Activated T-cell treated with anti-CD3 and anti-CD28 coated beads, Interleukin-2, amount 50 U/mL, for 4 hours (primary cell): ENCODE measurements around the gene S100A2. TPM values are rescaled to one million over a fixed set of nuclear protein-coding genes. Genes with fewer than 3 reads are reported as not detected.

Experiments used
- total RNA-seq, 3 donors: library from RNA; stranded (reverse); gene quantifications; one replicate each; pipeline ENCODE4 v1.2.1, GENCODE V29; 2021

Gene S100A2
- total RNA-seq, 3 donors from 2014 or later: 0.40 to 1.2 (median 0.76) TPM

Other genes starting within 250 kb of the S100A2 start
- gene PGLYRP4, start 217.0 kb downstream of the S100A2 start, total RNA-seq: not detected
- gene S100A9, start 208.0 kb downstream of the S100A2 start, total RNA-seq: under 1 TPM in 1 of 3 donors, not detected in 2; 0.38 TPM
- not detected for gene S100A12, start 190.2 kb downstream of the S100A2 start, total RNA-seq
- gene S100A8, start 174.8 kb downstream of the S100A2 start, total RNA-seq: not detected
- gene S100A7A, start 149.3 kb downstream of the S100A2 start, total RNA-seq: not detected
- not detected for gene S100A7, start 105.2 kb downstream of the S100A2 start, total RNA-seq
- gene S100A6, start 29.9 kb downstream of the S100A2 start, total RNA-seq: 100 to 1,000 TPM; 133 to 188 (median 134) TPM
- gene S100A5, start 24.9 kb downstream of the S100A2 start, total RNA-seq: 1 to 10 TPM in 1 of 3 donors, under 1 TPM in 2; 0.74 to 2.5 (median 0.95) TPM
- 10 to 100 TPM; 19.6 to 40.3 (median 21.7) TPM for gene S100A4, start 20.0 kb downstream of the S100A2 start, total RNA-seq
- gene S100A3, start 16.6 kb downstream of the S100A2 start, total RNA-seq: not detected
- gene S100A16, start 47.3 kb upstream of the S100A2 start, total RNA-seq: under 1 TPM in 2 of 3 donors, not detected in 1; 0.24 to 0.29 TPM
- under 1 TPM in 2 of 3 donors, not detected in 1; 0.32 to 0.43 TPM for gene S100A14, start 50.5 kb upstream of the S100A2 start, total RNA-seq
- gene S100A13, start 61.7 kb upstream of the S100A2 start, total RNA-seq: 1 to 10 TPM; 2.0 to 4.9 (median 3.3) TPM
- not detected for gene S100A1, start 62.6 kb upstream of the S100A2 start, total RNA-seq
- gene CHTOP, start 68.2 kb upstream of the S100A2 start, total RNA-seq: 100 to 1,000 TPM; 111 to 117 (median 114) TPM
- gene SNAPIN, start 92.9 kb upstream of the S100A2 start, total RNA-seq: 10 to 100 TPM; 32.1 to 36.8 (median 32.7) TPM
- 100 to 1,000 TPM; 525 to 559 (median 531) TPM for gene ILF2, start 105.1 kb upstream of the S100A2 start, total RNA-seq
- gene NPR1, start 112.8 kb upstream of the S100A2 start, total RNA-seq: under 1 TPM; 0.16 to 0.26 (median 0.23) TPM
- gene INTS3, start 162.2 kb upstream of the S100A2 start, total RNA-seq: 10 to 100 TPM; 46.9 to 49.4 (median 48.5) TPM
- 1 to 10 TPM; 3.8 to 6.0 (median 6.0) TPM for gene SLC27A3, start 209.6 kb upstream of the S100A2 start, total RNA-seq